Measurements from ENCODE around the gene FZD8. TPM values are rescaled to one million over a fixed set of nuclear protein-coding genes. Genes with fewer than 3 reads are reported as not detected.

FZD8 gene
- total RNA-seq, 4 donors from 2014 or later = 5.3 to 11.8 (median 8.7) TPM

DNA sequence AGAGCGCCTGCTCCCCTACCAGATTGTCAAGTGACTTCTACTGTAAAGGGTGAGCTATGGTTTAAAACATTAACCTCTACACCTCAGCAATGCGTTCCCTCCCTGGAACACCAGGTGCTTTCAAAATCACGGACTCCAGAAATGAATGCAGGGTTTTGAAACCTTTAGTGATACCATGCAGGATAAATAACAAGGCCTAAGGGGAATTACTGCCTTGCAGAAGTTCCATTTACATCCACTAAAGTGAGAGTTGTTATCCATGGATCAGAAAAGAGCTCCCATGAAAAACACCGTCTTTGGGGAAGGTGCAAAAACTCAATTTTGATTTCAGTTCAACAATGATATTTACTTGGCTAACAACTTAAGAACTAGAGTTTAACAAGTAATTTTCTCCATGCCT lies 4.0 kb downstream of the FZD8 start:
- Histone ChIP-seq H3K27me3 (no peaks in the 10 kb centered on the region), H3K4me1 (peaks cover 0 to 58% (median 6%) of the 10 kb centered on the region in 3 donors), H3K36me3 (no peaks in the 10 kb centered on the region), H3K4me3 (no peak overlapping the region), H3K27ac (no peak overlapping the region), H3K9me3 (no peaks in the 10 kb centered on the region)
- TF ChIP-seq POLR2A (IDR thresholded peaks at IDR 0.05) (no peak), POLR2AphosphoS5 (IDR thresholded peaks at IDR 0.05) (no peak), EP300 (IDR thresholded peaks at IDR 0.05) (no peak)
- TF ChIP-seq, protein P1, sequence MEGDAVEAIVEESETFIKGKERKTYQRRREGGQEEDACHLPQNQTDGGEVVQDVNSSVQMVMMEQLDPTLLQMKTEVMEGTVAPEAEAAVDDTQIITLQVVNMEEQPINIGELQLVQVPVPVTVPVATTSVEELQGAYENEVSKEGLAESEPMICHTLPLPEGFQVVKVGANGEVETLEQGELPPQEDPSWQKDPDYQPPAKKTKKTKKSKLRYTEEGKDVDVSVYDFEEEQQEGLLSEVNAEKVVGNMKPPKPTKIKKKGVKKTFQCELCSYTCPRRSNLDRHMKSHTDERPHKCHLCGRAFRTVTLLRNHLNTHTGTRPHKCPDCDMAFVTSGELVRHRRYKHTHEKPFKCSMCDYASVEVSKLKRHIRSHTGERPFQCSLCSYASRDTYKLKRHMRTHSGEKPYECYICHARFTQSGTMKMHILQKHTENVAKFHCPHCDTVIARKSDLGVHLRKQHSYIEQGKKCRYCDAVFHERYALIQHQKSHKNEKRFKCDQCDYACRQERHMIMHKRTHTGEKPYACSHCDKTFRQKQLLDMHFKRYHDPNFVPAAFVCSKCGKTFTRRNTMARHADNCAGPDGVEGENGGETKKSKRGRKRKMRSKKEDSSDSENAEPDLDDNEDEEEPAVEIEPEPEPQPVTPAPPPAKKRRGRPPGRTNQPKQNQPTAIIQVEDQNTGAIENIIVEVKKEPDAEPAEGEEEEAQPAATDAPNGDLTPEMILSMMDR (IDR thresholded peaks at IDR 0.05) = no peak
- whole genome bisulfite sequencing, 2 donors (ENCODE audit: low coverage in 1 of 2) = 64 to 91% methylated on average over 3 to 4 of the region's 4 CpGs
- no peak for ATAC-seq

DNA sequence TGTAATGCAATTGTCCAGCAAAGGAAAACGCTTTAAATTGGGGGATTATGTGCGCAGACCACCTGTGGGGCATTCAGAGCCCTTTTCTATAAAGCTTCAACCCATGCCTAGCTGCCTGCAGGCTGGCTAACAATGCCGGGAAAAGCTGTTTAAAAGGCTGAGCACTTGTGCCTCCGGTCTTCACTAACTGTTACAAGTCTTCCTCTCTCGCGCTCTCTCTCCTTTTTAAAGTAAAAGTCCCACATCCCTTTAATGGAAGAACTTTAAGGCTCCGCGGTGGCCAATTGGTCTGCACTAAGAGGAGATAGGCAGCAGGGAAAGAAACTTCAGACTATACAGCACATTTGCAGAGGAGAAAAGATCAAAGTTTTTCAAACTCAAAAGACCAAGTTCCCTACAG lies 4.6 kb downstream of the FZD8 start:
- no peaks in the 10 kb centered on the region for H3K27me3 ChIP-seq
- no peaks in the 10 kb centered on the region for H3K36me3 ChIP-seq
- H3K9me3 ChIP-seq = no peaks in the 10 kb centered on the region
- ATAC-seq = no peak
- peaks cover 0 to 52% (median 6%) of the 10 kb centered on the region in 3 donors for H3K4me1 ChIP-seq
- TF ChIP-seq EP300 (IDR thresholded peaks at IDR 0.05) (no peak), POLR2AphosphoS5 (IDR thresholded peaks at IDR 0.05) (no peak), POLR2A (IDR thresholded peaks at IDR 0.05) (no peak)
- TF ChIP-seq, protein P1 (IDR thresholded peaks at IDR 0.05) = no peak
- H3K27ac ChIP-seq = no peak overlapping the region
- 61 to 73% methylated on average over 8 of the region's 8 CpGs for WGBS, 2 donors (ENCODE audit: low coverage in 1 of 2)
- H3K4me3 ChIP-seq = no peak overlapping the region

DNA sequence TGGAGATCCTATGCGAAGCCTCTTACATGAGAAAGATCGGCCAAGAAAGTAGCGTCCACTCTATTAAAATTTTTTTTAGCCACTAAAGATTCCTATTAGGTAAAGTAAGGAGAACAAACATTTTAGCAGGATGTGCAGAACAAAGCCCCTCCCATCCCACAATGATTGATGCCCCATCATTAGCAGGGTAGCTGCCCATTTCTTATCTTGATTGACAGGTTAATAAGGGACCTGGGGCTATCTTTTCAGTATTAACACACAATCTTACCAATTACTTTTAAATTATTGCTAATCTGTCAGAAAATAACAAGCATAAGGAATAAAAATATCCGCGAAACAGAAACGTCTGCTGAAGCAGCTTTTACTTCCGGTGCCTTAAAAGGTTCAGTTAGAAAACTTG lies 5.1 kb downstream of the FZD8 start:
- no peak for ATAC-seq
- TF ChIP-seq, protein P1 (IDR thresholded peaks at IDR 0.05) = no peak
- TF ChIP-seq EP300 (IDR thresholded peaks at IDR 0.05) = no peak
- no peak for TF ChIP-seq POLR2AphosphoS5 (IDR thresholded peaks at IDR 0.05)
- no peak for TF ChIP-seq POLR2A (IDR thresholded peaks at IDR 0.05)
- Histone ChIP-seq H3K36me3 (no peaks in the 10 kb centered on the region), H3K9me3 (no peaks in the 10 kb centered on the region), H3K27ac (no peak overlapping the region), H3K4me3 (no peak overlapping the region), H3K4me1 (peaks cover 0 to 48% (median 6%) of the 10 kb centered on the region in 3 donors), H3K27me3 (no peaks in the 10 kb centered on the region)
- WGBS, 2 donors (ENCODE audit: low coverage in 1 of 2) = 74 to 77% methylated on average over 5 to 7 of the region's 7 CpGs

DNA sequence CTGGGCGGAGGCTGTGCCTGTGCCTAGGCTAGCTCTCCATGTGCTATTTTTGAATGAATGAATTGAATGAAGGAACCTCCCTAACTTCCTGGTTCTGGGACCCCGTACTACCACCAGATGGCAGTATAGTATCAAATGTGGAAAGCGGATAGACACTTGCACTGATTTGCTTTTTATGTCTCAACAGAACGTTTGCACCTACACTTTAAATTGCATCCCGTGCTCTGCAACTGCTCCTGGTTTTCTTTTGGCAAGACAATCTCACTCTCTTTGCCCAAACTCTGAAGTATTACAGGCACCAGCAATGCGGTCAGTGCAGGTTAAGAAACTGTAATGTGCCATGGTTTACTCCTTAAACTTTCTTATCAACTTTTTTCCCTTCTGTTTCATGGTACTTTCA lies 6.5 kb downstream of the FZD8 start:
- no peak for ATAC-seq
- no peaks in the 10 kb centered on the region for H3K27me3 ChIP-seq
- H3K4me1 ChIP-seq = peaks cover 0 to 41% (median 6%) of the 10 kb centered on the region in 3 donors
- H3K36me3 ChIP-seq = no peaks in the 10 kb centered on the region
- H3K9me3 ChIP-seq = no peaks in the 10 kb centered on the region
- TF ChIP-seq POLR2AphosphoS5 (IDR thresholded peaks at IDR 0.05) = no peak
- TF ChIP-seq EP300 (IDR thresholded peaks at IDR 0.05) = no peak
- TF ChIP-seq, protein P1 (IDR thresholded peaks at IDR 0.05) = peak; percentile 86 to 90 (median 88)
- TF ChIP-seq POLR2A (IDR thresholded peaks at IDR 0.05) = no peak
- WGBS, 2 donors (ENCODE audit: low coverage in 1 of 2) = 8 to 9% methylated on average over 6 of the region's 6 CpGs
- H3K4me3 ChIP-seq = no peak overlapping the region
- no peak overlapping the region for H3K27ac ChIP-seq

All from gastroesophageal sphincter (tissue), 4 donors.